ENCODE measurements around the gene SLAMF9. TPM values are rescaled to one million over a fixed set of nuclear protein-coding genes. Genes with fewer than 3 reads are reported as not detected.

The SLAMF9 gene
- total RNA-seq, 1 donor from 2014 or later = 0.43 TPM

DNA sequence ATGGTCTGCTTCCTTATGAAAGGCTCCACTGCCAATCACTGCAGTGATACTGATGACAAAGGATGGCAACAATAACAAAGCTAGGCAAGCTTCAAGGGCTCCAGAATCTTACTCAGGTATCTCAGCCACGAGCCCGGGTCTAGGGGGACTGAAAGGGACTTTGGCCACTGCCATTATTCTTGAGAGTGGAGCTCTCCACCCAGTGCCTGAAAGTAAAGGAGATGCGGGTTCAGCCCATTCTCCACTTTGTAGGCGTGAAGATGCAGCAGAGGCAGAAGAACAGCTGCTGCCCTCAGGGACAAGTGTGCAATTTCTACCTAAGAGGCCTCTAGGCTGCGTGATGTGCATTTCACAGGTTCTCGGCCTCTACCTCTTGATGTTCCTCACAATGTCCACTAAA, 31.4 kb upstream of the SLAMF9 start:
- no peak overlapping the region for H3K4me2 ChIP-seq (ENCODE audit: low read length)
- H3K4me1 ChIP-seq (ENCODE audit: insufficient read depth, low read length) = no peaks in the 10 kb centered on the region
- Mint-ChIP-seq H3K9me3 (ENCODE audit: unreplicated experiment) (no peaks in the 10 kb centered on the region), H3K27ac (ENCODE audit: unreplicated experiment) (no peak overlapping the region), H3K4me3 (ENCODE audit: unreplicated experiment) (no peak overlapping the region), H3K27me3 (ENCODE audit: low read depth, unreplicated experiment) (peaks cover 27% of the 10 kb centered on the region), H3K36me3 (ENCODE audit: low read depth, unreplicated experiment) (no peaks in the 10 kb centered on the region), H3K4me1 (ENCODE audit: low read depth, unreplicated experiment) (no peaks in the 10 kb centered on the region)
- TF ChIP-seq EZH2 (IDR thresholded peaks at IDR 0.05; ENCODE audit: insufficient read depth, low read length) = no peak
- TF ChIP-seq, protein P1, sequence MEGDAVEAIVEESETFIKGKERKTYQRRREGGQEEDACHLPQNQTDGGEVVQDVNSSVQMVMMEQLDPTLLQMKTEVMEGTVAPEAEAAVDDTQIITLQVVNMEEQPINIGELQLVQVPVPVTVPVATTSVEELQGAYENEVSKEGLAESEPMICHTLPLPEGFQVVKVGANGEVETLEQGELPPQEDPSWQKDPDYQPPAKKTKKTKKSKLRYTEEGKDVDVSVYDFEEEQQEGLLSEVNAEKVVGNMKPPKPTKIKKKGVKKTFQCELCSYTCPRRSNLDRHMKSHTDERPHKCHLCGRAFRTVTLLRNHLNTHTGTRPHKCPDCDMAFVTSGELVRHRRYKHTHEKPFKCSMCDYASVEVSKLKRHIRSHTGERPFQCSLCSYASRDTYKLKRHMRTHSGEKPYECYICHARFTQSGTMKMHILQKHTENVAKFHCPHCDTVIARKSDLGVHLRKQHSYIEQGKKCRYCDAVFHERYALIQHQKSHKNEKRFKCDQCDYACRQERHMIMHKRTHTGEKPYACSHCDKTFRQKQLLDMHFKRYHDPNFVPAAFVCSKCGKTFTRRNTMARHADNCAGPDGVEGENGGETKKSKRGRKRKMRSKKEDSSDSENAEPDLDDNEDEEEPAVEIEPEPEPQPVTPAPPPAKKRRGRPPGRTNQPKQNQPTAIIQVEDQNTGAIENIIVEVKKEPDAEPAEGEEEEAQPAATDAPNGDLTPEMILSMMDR (IDR thresholded peaks at IDR 0.05; ENCODE audit: insufficient read depth, low read depth, low read length) = no peak
- H4K20me1 ChIP-seq (ENCODE audit: insufficient read depth, low read length) = no peaks in the 10 kb centered on the region
- no peak overlapping the region for H3K9ac ChIP-seq (ENCODE audit: low read length)
- H2AFZ ChIP-seq (ENCODE audit: low read depth, low read length) = no peak overlapping the region
- no peaks in the 10 kb centered on the region for H3K36me3 ChIP-seq (ENCODE audit: insufficient read depth, low read length)
- no peaks in the 10 kb centered on the region for H3K9me3 ChIP-seq (ENCODE audit: insufficient read depth, low read depth, low read length)
- H3K4me3 ChIP-seq (ENCODE audit: insufficient read depth, low read depth, low read length) = no peak overlapping the region
- peaks cover 9% of the 10 kb centered on the region for H3K27me3 ChIP-seq (ENCODE audit: insufficient read depth, low read length)
- no peak for DNase-seq (ENCODE audit: low read depth)
- no peak overlapping the region for H3K27ac ChIP-seq (ENCODE audit: low read depth, low read length)
- FAIRE-seq = no peak
- no peaks in the 10 kb centered on the region for H3K79me2 ChIP-seq (ENCODE audit: insufficient read depth, low read length)

GRCh38 chr1:159983681-159984080, 29.6 kb upstream of the SLAMF9 start:
- Mint-ChIP-seq H3K9me3 (ENCODE audit: unreplicated experiment) (no peaks in the 10 kb centered on the region), H3K36me3 (ENCODE audit: low read depth, unreplicated experiment) (no peaks in the 10 kb centered on the region), H3K27ac (ENCODE audit: unreplicated experiment) (no peak overlapping the region), H3K4me1 (ENCODE audit: low read depth, unreplicated experiment) (no peaks in the 10 kb centered on the region), H3K27me3 (ENCODE audit: low read depth, unreplicated experiment) (peaks cover 42% of the 10 kb centered on the region), H3K4me3 (ENCODE audit: unreplicated experiment) (no peak overlapping the region)
- Histone ChIP-seq H3K4me2 (ENCODE audit: low read length) (no peak overlapping the region), H3K4me3 (ENCODE audit: insufficient read depth, low read depth, low read length) (no peak overlapping the region), H3K27me3 (ENCODE audit: insufficient read depth, low read length) (peaks cover 14% of the 10 kb centered on the region), H2AFZ (ENCODE audit: low read depth, low read length) (no peak overlapping the region), H3K4me1 (ENCODE audit: insufficient read depth, low read length) (no peaks in the 10 kb centered on the region), H3K36me3 (ENCODE audit: insufficient read depth, low read length) (no peaks in the 10 kb centered on the region), H4K20me1 (ENCODE audit: insufficient read depth, low read length) (no peaks in the 10 kb centered on the region), H3K9ac (ENCODE audit: low read length) (no peak overlapping the region), H3K27ac (ENCODE audit: low read depth, low read length) (no peak overlapping the region), H3K79me2 (ENCODE audit: insufficient read depth, low read length) (no peaks in the 10 kb centered on the region), H3K9me3 (ENCODE audit: insufficient read depth, low read depth, low read length) (no peaks in the 10 kb centered on the region)
- FAIRE-seq (no peak), DNase-seq (ENCODE audit: low read depth) (no peak)
- TF ChIP-seq, protein P1 (IDR thresholded peaks at IDR 0.05; ENCODE audit: insufficient read depth, low read depth, low read length) = no peak
- TF ChIP-seq EZH2 (IDR thresholded peaks at IDR 0.05; ENCODE audit: insufficient read depth, low read length) = no peak

GRCh38 chr1:159982280-159982679, 28.2 kb upstream of the SLAMF9 start:
- TF ChIP-seq EZH2 (IDR thresholded peaks at IDR 0.05; ENCODE audit: insufficient read depth, low read length) = no peak
- TF ChIP-seq, protein P1 (IDR thresholded peaks at IDR 0.05; ENCODE audit: insufficient read depth, low read depth, low read length) = no peak
- H3K36me3 Mint-ChIP-seq (ENCODE audit: low read depth, unreplicated experiment) = no peaks in the 10 kb centered on the region
- H3K27me3 ChIP-seq (ENCODE audit: insufficient read depth, low read length) = peaks cover 21% of the 10 kb centered on the region
- no peaks in the 10 kb centered on the region for H3K9me3 Mint-ChIP-seq (ENCODE audit: unreplicated experiment)
- H3K4me3 Mint-ChIP-seq (ENCODE audit: unreplicated experiment) = no peak overlapping the region
- no peak overlapping the region for H2AFZ ChIP-seq (ENCODE audit: low read depth, low read length)
- no peaks in the 10 kb centered on the region for H3K9me3 ChIP-seq (ENCODE audit: insufficient read depth, low read depth, low read length)
- H3K4me3 ChIP-seq (ENCODE audit: insufficient read depth, low read depth, low read length) = no peak overlapping the region
- no peaks in the 10 kb centered on the region for H3K36me3 ChIP-seq (ENCODE audit: insufficient read depth, low read length)
- no peaks in the 10 kb centered on the region for H3K4me1 Mint-ChIP-seq (ENCODE audit: low read depth, unreplicated experiment)
- peaks cover 46% of the 10 kb centered on the region for H3K27me3 Mint-ChIP-seq (ENCODE audit: low read depth, unreplicated experiment)
- no peaks in the 10 kb centered on the region for H4K20me1 ChIP-seq (ENCODE audit: insufficient read depth, low read length)
- H3K79me2 ChIP-seq (ENCODE audit: insufficient read depth, low read length) = no peaks in the 10 kb centered on the region
- no peak overlapping the region for H3K4me2 ChIP-seq (ENCODE audit: low read length)
- H3K27ac Mint-ChIP-seq (ENCODE audit: unreplicated experiment) = no peak overlapping the region
- H3K4me1 ChIP-seq (ENCODE audit: insufficient read depth, low read length) = no peaks in the 10 kb centered on the region
- no peak for DNase-seq (ENCODE audit: low read depth)
- H3K27ac ChIP-seq (ENCODE audit: low read depth, low read length) = no peak overlapping the region
- no peak overlapping the region for H3K9ac ChIP-seq (ENCODE audit: low read length)
- FAIRE-seq = no peak

All from astrocyte (in vitro differentiated cells and primary cell).